Stimulated activated CD8-positive, alpha-beta memory T cell treated with anti-CD3 and anti-CD28 coated beads, Interleukin-15, amount 100 ng/mL, for 4 hours (primary cell): ENCODE measurements around the gene CPSF2.

Experiments used
- DNase-seq, 2 donors: peaks; one replicate each; pipeline ENCODE4 v3.0.0-alpha.2; 2020; ENCODE audit warnings: low read depth in 2 of 2

Gene CPSF2

GRCh38 chr14:92121670-92122350, at the start of gene CPSF2, which contains the start of gene NDUFB1:
CPSF2 (plus strand) TSS chr14:92121969; CDS start chr14:92130985, 9,016 bp downstream.
NDUFB1 (minus strand) TSS chr14:92121706; CDS start chr14:92117637, 4,069 bp downstream.
- DNase-seq: peak; percentile 62 to 70

- DNase-seq: no peak
These were observed 47.2 kb upstream of the CPSF2 start for GRCh38 chr14:92074555-92074954.

DNA sequence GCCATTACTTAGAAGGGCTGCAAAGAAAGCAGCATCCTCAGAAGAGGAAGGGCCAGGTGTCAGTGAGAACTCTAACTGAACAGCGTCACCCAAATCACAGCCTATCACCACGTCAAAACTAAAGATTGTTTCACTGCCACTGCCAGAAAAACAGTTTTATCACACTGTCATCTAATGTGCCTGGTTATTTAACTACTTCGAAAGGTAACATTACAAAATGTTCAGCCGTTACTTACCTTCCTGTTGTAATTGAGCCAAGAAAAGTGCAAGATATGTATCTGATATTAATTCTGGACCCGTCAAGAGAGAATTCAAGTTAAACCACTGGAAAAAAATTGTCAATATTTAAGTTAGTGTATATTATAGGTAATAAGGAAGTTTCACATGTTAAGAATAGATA, 33.3 kb upstream of the CPSF2 start:
- no peak for DNase-seq

DNA sequence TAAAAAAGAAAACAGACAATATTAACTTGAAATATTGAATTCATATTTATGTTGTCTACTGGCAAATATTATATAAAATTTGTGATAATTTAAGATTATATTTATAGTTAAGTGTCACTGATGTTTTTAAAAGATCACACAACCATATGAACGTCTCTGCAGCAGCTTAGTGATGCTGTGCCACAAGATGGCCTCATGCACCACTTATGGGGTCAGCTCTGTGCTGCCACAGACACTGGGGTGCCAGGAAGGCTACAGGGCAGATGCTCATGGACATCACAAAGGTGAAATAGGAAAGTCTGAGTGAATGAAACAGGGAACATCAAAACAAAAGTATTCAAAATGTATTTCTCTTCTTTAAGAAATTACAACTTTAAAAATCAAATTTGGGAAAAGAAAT, 28.4 kb upstream of the CPSF2 start:
- no peak for DNase-seq

GRCh38 chr14:92099802-92100201, 22.0 kb upstream of the CPSF2 start:
- DNase-seq: no peak

DNA sequence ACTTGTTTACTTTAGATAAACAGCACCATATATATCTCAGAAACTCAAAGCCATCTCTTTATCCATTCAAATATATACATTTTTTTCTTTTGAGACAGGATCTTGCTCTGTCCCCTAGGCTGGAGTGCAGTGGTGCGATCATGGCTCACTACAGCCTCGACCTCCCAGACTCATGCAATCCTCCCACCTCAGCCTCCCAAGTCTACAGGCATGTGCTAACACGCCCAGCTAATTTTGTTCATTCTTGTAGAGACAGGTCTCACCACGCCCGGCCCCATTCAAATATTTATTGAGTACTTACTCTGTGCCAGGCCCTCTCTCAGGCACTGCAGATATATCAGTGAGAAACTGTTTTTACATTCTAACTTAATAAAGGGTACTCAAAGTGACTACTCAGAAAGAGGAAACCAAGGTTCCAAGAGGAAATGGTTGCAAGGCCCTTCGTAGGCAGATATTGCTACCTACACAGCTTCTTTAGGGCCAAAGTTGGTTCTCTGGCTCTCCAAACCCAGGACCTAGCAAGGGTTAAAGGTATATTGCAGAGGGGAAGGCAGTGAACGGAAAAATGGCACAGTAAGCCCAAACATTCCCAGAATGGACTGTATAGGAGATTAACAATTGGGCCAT, 18.3 kb upstream of the CPSF2 start:
- no peak for DNase-seq

- DNase-seq: no peak
These were observed 16.5 kb upstream of the CPSF2 start for GRCh38 chr14:92105073-92105892.

- no peak for DNase-seq
These were observed 16.0 kb upstream of the CPSF2 start for GRCh38 chr14:92105893-92106142.

DNA sequence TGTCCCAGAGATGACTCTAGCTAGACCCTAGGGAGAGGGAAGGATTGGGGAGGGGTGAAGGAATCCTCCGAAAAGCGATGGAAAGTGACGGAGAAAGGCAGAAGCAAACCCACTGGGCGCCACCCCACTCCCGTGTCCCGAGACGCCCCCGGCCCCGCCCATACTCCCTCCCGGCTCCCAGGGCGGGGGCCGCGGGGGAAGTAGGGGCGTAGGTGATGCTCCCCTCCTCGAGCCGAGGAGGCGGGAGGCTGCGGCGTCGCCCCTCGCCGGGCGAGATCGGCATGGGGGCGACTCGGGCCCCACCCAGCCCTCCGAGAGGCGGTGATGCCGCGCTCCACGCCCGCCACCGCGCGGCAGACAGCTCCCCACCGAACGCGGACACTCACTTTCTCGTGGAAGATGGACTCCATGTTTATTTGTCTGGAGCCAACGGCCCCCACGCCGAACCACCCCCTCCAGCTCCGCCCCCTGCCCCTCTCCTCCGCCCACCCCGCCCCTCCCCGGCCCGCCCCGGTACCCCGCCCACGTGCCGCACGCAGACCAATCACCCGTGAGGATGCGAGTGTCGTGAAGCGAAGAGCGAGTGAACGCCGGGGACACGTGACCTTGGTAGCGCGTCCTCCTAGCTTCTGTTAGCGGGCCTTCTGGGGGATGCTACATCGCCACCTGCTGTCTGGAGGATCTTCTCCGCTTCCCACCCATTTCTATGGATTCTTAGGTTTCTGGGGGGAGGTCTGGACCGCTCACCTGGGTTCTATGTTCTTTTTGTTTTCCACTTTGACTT, 15.4 kb upstream of the CPSF2 start, which contains the start of gene ATXN3:
Gene ATXN3, minus strand, starts transcription at position 440 of the 784 bp plus-strand sequence. Its CDS starts 30 bp downstream, at position 410.
- DNase-seq: peak; percentile 88 to 96

DNA sequence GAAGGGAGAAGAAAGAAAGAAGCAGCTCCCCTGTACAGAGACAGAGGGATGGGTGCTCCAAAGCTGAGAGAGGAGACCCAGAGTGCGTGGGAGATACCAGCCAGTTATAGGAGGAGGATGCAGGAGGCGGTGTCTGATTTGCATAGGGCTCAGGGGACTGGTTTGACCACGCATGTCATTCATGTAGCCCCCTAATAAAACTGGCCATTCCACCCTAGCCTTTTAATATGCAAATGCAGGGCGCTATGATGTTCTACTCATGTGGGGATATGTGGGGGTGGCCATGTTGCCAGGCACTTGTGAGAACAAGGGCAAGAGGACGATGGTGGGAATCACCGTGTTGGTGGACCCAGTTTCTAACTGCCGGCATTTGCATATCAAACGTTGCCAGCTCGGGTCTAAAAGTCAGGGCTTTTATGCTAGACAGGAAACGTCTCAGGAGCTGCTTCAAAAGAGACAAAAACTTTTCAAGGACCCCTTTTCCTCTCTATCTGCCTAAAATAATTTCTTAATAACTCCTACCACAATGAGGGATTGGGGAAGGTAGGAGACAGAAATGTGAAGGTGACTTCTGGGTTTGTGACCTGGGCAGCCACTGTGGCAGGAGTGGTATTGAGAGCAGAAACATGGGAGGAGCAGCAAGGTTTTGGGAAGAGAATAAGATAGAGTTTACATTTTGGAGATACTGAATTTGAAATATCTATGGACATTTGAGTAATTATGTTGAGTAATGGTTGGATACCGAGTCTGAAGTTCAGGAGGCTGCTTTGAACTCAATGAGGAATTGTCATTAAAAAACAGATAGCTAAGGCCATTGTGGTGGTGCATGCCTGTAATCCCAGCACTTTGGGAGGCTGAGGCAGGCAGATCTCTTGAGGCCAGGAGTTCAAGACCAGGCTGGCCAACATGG, 13.2 kb upstream of the CPSF2 start:
- no peak for DNase-seq

- DNase-seq: no peak
These were observed 12.3 kb upstream of the CPSF2 start for GRCh38 chr14:92109490-92109889.

GRCh38 chr14:92121207-92121669, 531 bp upstream of the CPSF2 start:
- DNase-seq: no peak

DNA sequence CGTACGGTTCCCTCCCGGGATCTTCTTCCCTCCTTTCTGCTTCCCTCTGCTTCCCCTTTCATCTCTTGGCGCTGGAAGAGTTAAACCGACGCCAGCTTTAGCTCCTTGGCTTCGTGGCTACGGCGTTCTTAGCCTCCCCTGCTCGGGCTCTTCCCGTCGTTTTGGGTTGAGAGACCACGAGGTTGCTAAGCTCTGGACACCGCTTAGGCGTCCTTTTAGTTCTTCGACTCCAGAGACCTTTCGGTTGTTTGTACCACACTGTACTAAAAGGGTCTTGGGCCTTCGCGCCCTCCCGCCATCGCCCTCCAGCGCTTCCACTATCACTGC, 545 bp downstream of the CPSF2 start:
- no peak for DNase-seq

- DNase-seq: no peak
These were observed 992 bp downstream of the CPSF2 start for GRCh38 chr14:92122761-92123160.

DNA sequence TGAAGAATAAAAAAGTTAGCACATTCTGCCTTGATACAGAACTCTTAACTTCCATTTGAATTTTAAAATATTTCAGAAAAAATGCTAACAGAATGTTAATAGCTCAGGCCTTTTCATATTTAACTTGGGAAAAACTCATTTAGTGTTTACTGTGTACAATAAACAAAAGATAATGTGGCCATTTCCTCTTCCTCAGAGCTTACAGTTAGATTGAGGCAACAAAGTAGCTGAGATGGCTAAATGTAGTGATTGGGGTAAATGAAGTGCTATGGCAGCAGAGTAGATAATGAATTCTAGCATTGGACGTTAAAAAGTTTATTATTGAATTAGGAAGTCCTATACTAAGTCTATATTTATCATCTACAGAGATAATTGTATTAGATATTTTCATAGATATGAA, 12.7 kb downstream of the CPSF2 start:
- DNase-seq: no peak

DNA sequence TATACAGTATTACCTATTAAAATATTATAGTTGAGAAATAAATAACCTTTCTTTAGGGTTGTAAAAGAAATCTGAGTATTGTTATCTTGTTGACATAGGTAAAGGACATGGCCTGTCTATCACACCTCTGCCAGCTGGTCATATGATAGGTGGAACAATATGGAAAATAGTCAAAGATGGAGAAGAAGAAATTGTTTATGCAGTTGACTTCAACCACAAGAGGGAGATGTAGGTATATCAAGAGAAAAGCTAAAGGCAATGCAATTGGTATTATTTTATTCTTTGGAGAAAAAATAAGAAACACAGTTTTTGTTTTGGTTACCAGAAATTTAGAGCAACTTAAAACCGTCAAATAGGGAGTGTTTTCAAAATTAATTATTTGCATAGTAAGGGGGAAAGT, 13.5 kb downstream of the CPSF2 start:
- no peak for DNase-seq

GRCh38 chr14:92143309-92143708, 21.5 kb downstream of the CPSF2 start:
- DNase-seq: no peak

DNA sequence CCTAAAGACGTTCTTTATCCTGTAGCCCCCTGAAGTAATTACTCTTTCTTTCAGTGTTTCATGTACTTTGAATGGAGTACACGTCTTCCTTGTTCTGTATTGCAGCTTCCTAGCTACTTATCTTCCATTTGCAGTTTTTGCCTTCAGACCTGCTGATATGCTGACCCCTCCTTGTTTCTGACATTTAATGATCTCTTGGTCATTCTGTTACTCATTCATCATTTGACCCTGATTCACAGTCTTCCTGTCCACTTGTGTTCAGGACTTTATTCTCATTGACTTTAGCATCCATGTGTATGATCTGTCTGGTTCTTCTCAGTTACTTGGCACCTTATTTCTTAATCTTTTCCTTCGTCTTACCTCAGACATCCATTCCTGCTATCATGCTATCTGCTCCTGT, 22.2 kb downstream of the CPSF2 start:
- no peak for DNase-seq

- DNase-seq: no peak
These were observed 22.9 kb downstream of the CPSF2 start for GRCh38 chr14:92144708-92145107.

- no peak for DNase-seq
These were observed 31.8 kb downstream of the CPSF2 start for GRCh38 chr14:92153581-92153980.
